ENCODE measurements around the gene PAK6.

- no peak for TF ChIP-seq EZH2 (IDR thresholded peaks at IDR 0.05; ENCODE audit: borderline replicate concordance, low read length)
- no peak for TF ChIP-seq CTCF (IDR thresholded peaks at IDR 0.05; ENCODE audit: low read length)
Measured at GRCh38 chr15:40198355-40199085, 40.3 kb upstream of the PAK6 start.

Data from OCI-LY1 (cell line).